BJ (cell line): ENCODE measurements around the gene VWA3B. TPM values are rescaled to one million over a fixed set of nuclear protein-coding genes. Genes with fewer than 3 reads are reported as not detected.
"Not testable (repeated sequence)": the region's sequence is repeated elsewhere in the genome, so short reads cannot be mapped to it uniquely, and the experiment has no call there.

Experiments
- CTCF ChIA-PET: fragments of 350-600 bp; formaldehyde crosslinking; extraction: SDS; loops from one replicate; lab custom pipeline; 2021; ENCODE audit warnings: antibody characterized with exemption, inconsistent platforms; lab: Yijun Ruan, JAX
- POLR2A ChIA-PET: fragments of 300-600 bp; sonication (Branson Sonifier 250); formaldehyde crosslinking; extraction: SDS; loops from one replicate; lab custom pipeline; 2021; ENCODE audit warnings: antibody characterized with exemption; lab: Charles Lee
- DNase-seq: peaks from one replicate; pipeline ENCODE4 v3.0.0-alpha.2; 2011; ENCODE audit warnings: low read depth
- H3K27me3 ChIP-seq: 2 replicates; pipeline ENCODE4 v1.6.0; 2011; ENCODE audit warnings: low read length; ENCODE audit not compliant: control insufficient read depth, insufficient read depth
- H3K36me3 ChIP-seq: 2 replicates; pipeline ENCODE4 v1.5.1; 2011; ENCODE audit warnings: low read length; ENCODE audit not compliant: control insufficient read depth, insufficient read depth
- H3K4me3 ChIP-seq: 2 replicates; pipeline ENCODE4 v1.5.1; 2011; ENCODE audit warnings: low read depth, mild to moderate bottlenecking, control low read depth, low read length
- polyA plus RNA-seq: library from polyadenylated mRNA; depleted of rRNA; stranded (reverse); fragments of >200 nt; gene quantifications from 2 replicates; pipeline ENCODE4 v1.2.3, GENCODE V29; 2011
- TF ChIP-seq, protein P1 (sequence below): IDR thresholded peaks from 2 replicates; pipeline ENCODE4 v1.5.1; 2011; ENCODE audit warnings: low read depth, mild to moderate bottlenecking, control low read depth, inconsistent platforms, low read length, moderate library complexity; ENCODE audit not compliant: insufficient read depth

VWA3B gene
- polyA plus RNA-seq, 1 experiment = not detected

DNA sequence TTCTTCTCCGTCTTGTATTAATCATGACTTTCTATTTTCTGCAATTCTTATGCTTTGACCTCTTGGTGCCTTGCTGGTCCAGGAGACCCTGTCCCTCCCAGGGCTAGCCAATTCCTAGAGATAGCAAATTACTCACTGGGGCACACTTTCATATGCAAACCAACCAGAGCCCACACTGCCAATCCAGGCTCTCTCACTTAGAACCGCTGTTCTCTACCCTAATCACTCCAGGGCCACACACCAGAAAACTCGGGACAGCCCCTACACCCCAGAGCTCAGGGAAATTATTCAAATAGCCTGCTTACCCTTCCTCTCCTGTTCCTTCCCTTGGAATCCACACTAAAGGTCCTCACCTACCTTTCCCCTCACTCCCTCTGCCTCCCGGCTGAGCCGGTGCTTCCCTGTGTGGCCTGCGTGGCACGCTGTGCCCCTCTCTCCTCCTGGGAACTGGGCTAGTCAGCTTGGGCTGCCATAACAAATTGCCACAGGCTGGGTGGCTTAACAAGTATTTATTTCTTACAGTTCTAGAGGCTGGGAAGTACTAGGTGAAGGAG, 41.7 kb downstream of the VWA3B start:
- H3K36me3 ChIP-seq = no peaks in the 10 kb centered on the region
- no peak for DNase-seq
- peaks cover 7% of the 10 kb centered on the region for H3K27me3 ChIP-seq
- H3K4me3 ChIP-seq = no peak overlapping the region
- TF ChIP-seq, protein P1, sequence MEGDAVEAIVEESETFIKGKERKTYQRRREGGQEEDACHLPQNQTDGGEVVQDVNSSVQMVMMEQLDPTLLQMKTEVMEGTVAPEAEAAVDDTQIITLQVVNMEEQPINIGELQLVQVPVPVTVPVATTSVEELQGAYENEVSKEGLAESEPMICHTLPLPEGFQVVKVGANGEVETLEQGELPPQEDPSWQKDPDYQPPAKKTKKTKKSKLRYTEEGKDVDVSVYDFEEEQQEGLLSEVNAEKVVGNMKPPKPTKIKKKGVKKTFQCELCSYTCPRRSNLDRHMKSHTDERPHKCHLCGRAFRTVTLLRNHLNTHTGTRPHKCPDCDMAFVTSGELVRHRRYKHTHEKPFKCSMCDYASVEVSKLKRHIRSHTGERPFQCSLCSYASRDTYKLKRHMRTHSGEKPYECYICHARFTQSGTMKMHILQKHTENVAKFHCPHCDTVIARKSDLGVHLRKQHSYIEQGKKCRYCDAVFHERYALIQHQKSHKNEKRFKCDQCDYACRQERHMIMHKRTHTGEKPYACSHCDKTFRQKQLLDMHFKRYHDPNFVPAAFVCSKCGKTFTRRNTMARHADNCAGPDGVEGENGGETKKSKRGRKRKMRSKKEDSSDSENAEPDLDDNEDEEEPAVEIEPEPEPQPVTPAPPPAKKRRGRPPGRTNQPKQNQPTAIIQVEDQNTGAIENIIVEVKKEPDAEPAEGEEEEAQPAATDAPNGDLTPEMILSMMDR = no peak
- ChIA-PET POLR2A (no interaction called here), CTCF (no interaction called here)

DNA sequence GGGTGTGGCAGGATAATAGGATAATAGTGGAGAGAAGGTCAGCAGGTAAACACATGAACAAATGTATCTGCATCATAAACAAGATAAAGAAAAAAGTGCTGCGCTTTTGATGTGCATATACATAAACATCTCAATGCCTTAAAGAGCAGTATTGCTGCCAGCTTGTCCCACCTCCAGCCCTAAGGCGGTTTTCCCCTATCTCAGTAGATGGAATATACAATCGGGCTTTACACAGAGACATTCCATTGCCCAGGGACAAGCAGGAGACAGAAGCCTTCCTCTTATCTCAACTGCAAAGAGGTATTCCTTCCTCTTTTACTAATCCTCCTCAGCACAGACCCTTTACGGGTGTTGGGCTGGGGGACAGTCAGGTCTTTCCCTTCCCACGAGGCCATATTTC, 43.1 kb downstream of the VWA3B start:
- CTCF ChIA-PET, H3K27me3 ChIP-seq, DNase-seq, H3K36me3 ChIP-seq, POLR2A ChIA-PET, H3K4me3 ChIP-seq: not testable (repeated sequence)

DNA sequence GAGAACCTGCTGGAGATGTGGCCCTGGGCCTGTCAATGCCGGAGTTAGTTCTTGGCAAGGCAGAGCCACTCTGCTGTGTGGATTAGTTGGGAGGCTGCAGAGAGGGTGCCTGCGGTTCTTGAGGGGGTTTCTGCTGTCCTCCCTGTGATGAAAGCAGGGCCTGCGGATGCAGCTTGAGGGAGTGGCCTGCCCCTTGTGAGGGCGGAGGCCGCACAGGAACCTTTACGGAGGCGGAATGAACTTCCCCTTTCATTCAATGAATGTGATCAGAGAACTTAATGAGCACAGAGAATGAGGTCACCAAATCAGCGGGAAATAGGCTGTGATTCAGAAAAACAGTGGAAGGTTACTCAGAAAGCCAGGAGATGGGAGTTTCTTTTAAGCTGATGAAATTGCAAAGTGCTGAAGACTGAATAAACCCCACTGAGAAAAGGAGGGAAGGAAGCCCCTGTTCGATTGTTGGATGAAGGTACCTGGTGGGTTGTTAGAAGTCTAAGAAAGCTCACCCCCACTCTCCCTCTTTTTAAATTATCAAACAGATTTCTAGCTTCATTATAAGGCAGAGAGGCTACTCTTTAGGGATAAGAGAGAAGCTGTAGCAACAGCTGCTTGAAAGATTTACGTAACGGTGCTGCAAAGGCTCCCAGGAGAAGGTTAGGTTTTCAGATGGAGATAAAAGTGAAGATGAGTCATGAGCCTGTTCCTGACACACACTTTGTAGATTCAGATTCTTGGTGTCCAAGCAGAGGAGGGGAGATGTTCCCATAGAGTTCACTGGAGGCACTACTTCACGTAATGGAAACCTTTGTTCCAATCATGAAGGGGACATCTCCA, 47.4 kb downstream of the VWA3B start:
- Histone ChIP-seq H3K27me3 (0 out of 2 replicates have a peak, but pooled peaks cover 1% of the 10 kb centered on the region), H3K4me3 (no peak overlapping the region), H3K36me3 (no peaks in the 10 kb centered on the region)
- POLR2A ChIA-PET = no interaction called here
- CTCF ChIA-PET = no interaction called here
- DNase-seq = no peak
- TF ChIP-seq, protein P1 = no peak

DNA sequence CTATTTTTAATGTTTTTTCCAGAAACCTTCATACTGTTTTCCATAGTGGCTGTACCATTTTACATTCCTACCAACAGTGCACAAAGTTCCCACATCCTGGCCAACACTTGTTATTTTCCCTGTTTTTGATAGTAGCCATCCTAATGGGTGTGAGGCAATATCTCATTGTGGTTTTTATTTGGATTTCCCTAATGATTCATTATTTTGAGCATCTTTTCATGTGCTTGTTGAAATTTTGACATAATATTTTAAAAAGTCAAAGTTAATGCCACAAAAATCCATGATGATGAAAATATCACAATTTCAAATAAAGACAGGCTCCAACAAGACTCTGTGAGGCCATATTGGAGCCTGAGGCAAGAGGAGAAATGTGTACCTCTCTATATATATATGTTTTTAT, 50.2 kb downstream of the VWA3B start:
- H3K36me3 ChIP-seq = no peaks in the 10 kb centered on the region
- H3K27me3 ChIP-seq = 0 out of 2 replicates have a peak, but pooled peaks cover 1% of the 10 kb centered on the region
- ChIA-PET POLR2A (no interaction called here), CTCF (no interaction called here)
- TF ChIP-seq, protein P1 = no peak
- DNase-seq = no peak
- H3K4me3 ChIP-seq = no peak overlapping the region

DNA sequence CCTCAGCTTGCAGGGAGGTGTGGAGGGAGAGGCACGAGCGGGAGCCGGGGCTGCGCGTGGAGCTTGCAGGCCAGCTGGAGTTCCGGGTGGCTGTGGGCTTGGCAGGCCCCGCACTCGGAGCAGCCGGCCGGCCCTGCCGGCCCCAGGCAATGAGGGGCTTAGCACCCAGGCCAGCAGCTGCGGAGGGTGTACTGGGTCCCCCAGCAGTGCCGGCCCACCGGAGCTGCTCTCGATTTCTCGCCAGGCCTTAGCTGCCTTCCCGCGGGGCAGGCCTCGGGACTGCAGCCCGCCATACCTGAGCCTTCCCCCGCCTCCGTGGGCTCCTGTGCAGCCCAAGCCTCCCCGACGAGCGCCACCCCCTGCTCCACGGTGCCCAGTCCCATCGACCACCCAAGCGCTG, 52.0 kb downstream of the VWA3B start:
- H3K36me3 ChIP-seq, H3K27me3 ChIP-seq, H3K4me3 ChIP-seq, DNase-seq, POLR2A ChIA-PET, CTCF ChIA-PET: not testable (repeated sequence)

DNA sequence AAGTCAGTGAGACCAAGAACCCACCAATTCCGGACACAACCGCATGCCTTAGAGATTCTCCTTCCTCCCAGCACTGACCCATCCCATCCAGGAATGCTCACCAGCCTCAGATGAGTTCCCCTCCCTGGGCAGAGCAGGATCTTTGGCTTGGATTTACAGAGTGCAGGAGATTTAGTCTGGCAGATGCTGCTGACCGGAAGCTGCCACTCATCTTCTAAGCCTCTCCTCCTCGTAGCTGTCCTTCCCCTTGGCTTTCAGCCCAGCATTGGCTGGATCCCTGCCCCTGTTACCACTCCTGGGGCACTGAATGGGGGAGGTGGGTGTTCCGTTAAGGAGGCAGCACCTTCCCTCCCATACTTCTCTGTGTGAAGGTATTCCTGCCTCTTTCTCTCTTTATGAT, 53.2 kb downstream of the VWA3B start:
- H3K4me3 ChIP-seq = no peak overlapping the region
- TF ChIP-seq, protein P1 = no peak
- 0 out of 2 replicates have a peak, but pooled peaks cover 1% of the 10 kb centered on the region for H3K27me3 ChIP-seq
- POLR2A ChIA-PET = no interaction called here
- H3K36me3 ChIP-seq = no peaks in the 10 kb centered on the region
- no peak for DNase-seq
- CTCF ChIA-PET = no interaction called here
